Type B pancreatic cell (in vitro differentiated cells): ENCODE measurements around the gene FYB1. TPM values are rescaled to one million over a fixed set of nuclear protein-coding genes. Genes with fewer than 3 reads are reported as not detected.

Experiments used
- DNase-seq: peaks from one replicate; pipeline ENCODE4 v3.0.0; 2021; ENCODE audit warnings: mixed read lengths; ENCODE audit not compliant: unreplicated experiment; ENCODE audit errors: extremely low spot score
- H3K27ac Mint-ChIP-seq: 2 replicates; pipeline ENCODE4 v1.8.0; 2021; ENCODE audit warnings: mild to moderate bottlenecking, mixed read lengths
- H3K27me3 Mint-ChIP-seq: 2 replicates; pipeline ENCODE4 v1.8.0; 2021; ENCODE audit warnings: mixed read lengths
- H3K36me3 Mint-ChIP-seq: 2 replicates; pipeline ENCODE4 v1.8.0; 2021; ENCODE audit warnings: mixed read lengths
- H3K4me1 Mint-ChIP-seq: one replicate; pipeline ENCODE4 v1.8.0; 2021; ENCODE audit warnings: mixed read lengths; ENCODE audit not compliant: unreplicated experiment
- H3K4me3 Mint-ChIP-seq: 2 replicates; pipeline ENCODE4 v1.8.0; 2021; ENCODE audit warnings: mild to moderate bottlenecking, mixed read lengths
- H3K9me3 Mint-ChIP-seq: 2 replicates; pipeline ENCODE4 v1.8.0; 2021; ENCODE audit warnings: mixed read lengths
- total RNA-seq: library from RNA; stranded (reverse); gene quantifications from 2 replicates; pipeline ENCODE4 v1.2.1, GENCODE V29; 2021; ENCODE audit warnings: low replicate concordance
- TF ChIP-seq, protein P1 (sequence below): fragments of 200-600 bp; sonication (generic); conservative IDR thresholded peaks from 2 replicates; pipeline ENCODE4 v1.5.0; 2021; ENCODE audit warnings: antibody characterized with exemption, mild to moderate bottlenecking

Gene FYB1
- total RNA-seq, 1 donor from 2014 or later: 0.24 TPM

DNA sequence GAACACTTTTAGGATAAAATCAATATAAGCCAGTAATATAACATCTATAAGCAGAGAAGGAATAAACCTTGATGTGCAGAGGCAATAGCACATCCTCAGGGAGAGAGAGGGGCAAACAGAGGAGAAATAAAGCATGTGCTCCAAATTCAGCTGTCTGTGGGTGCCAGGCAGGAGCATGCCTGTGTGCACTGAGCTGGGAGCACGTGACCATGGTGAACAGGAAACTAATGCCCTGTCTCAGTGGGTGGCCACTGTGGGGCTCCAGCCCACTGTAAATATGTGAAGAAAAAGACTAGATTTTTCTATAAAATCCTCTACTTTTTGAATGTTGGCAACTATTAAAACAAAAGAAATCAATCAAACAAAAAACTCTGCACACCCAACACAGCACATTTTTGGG lies 55.3 kb downstream of the FYB1 start:
- no peaks in the 10 kb centered on the region for H3K9me3 Mint-ChIP-seq
- H3K4me1 Mint-ChIP-seq: peaks cover 4% of the 10 kb centered on the region

DNA sequence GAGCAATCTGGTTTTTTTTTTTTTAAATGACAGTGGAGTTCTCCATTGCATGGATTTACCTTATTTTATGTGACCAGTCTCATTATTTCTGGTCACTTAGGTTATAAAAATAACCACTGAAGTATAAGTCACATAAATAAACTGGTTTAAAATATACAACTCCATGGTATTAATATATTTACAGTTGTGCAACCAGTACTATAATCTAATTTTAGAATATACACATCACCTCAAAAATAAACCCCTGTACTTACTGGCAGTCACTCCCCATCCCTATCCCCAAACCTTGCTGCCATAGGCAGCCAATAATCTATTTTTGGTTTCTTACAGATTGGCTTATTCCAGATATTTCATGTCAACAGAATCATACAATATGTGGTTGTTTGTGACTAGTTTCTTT lies 57.8 kb downstream of the FYB1 start:
- no peak overlapping the region for H3K4me3 Mint-ChIP-seq
- H3K27me3 Mint-ChIP-seq: peaks cover 8% of the 10 kb centered on the region
- H3K9me3 Mint-ChIP-seq: no peaks in the 10 kb centered on the region
- no peaks in the 10 kb centered on the region for H3K36me3 Mint-ChIP-seq
- H3K27ac Mint-ChIP-seq: no peak overlapping the region
- TF ChIP-seq, protein P1, sequence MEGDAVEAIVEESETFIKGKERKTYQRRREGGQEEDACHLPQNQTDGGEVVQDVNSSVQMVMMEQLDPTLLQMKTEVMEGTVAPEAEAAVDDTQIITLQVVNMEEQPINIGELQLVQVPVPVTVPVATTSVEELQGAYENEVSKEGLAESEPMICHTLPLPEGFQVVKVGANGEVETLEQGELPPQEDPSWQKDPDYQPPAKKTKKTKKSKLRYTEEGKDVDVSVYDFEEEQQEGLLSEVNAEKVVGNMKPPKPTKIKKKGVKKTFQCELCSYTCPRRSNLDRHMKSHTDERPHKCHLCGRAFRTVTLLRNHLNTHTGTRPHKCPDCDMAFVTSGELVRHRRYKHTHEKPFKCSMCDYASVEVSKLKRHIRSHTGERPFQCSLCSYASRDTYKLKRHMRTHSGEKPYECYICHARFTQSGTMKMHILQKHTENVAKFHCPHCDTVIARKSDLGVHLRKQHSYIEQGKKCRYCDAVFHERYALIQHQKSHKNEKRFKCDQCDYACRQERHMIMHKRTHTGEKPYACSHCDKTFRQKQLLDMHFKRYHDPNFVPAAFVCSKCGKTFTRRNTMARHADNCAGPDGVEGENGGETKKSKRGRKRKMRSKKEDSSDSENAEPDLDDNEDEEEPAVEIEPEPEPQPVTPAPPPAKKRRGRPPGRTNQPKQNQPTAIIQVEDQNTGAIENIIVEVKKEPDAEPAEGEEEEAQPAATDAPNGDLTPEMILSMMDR: no peak
- H3K4me1 Mint-ChIP-seq: peaks cover 4% of the 10 kb centered on the region
- no peak for DNase-seq

More for the DNA sequence above, 55.3 kb downstream of the FYB1 start:
- peaks cover 5% of the 10 kb centered on the region for H3K27me3 Mint-ChIP-seq
- no peak for DNase-seq
- TF ChIP-seq, protein P1: no peak
- H3K36me3 Mint-ChIP-seq: no peaks in the 10 kb centered on the region
- no peak overlapping the region for H3K27ac Mint-ChIP-seq
- H3K4me3 Mint-ChIP-seq: no peak overlapping the region

GRCh38 chr5:39160576-39161213 lies 58.7 kb downstream of the FYB1 start:
- Mint-ChIP-seq H3K27me3 (peaks cover 8% of the 10 kb centered on the region), H3K4me1 (peaks cover 4% of the 10 kb centered on the region), H3K27ac (no peak overlapping the region), H3K9me3 (no peaks in the 10 kb centered on the region), H3K36me3 (no peaks in the 10 kb centered on the region), H3K4me3 (no peak overlapping the region)
- DNase-seq: no peak
- TF ChIP-seq, protein P1: no peak

GRCh38 chr5:39159811-39160490 lies 59.4 kb downstream of the FYB1 start:
- H3K9me3 Mint-ChIP-seq: no peaks in the 10 kb centered on the region
- H3K36me3 Mint-ChIP-seq: no peaks in the 10 kb centered on the region
- no peak for DNase-seq
- TF ChIP-seq, protein P1: no peak
- no peak overlapping the region for H3K4me3 Mint-ChIP-seq
- H3K4me1 Mint-ChIP-seq: peaks cover 4% of the 10 kb centered on the region
- H3K27ac Mint-ChIP-seq: no peak overlapping the region
- peaks cover 8% of the 10 kb centered on the region for H3K27me3 Mint-ChIP-seq

GRCh38 chr5:39158786-39159185 lies 60.6 kb downstream of the FYB1 start:
- no peak overlapping the region for H3K27ac Mint-ChIP-seq
- H3K9me3 Mint-ChIP-seq: no peaks in the 10 kb centered on the region
- H3K27me3 Mint-ChIP-seq: peaks cover 8% of the 10 kb centered on the region
- TF ChIP-seq, protein P1: no peak
- H3K4me3 Mint-ChIP-seq: no peak overlapping the region
- no peaks in the 10 kb centered on the region for H3K36me3 Mint-ChIP-seq
- no peak for DNase-seq
- H3K4me1 Mint-ChIP-seq: peaks cover 1% of the 10 kb centered on the region
